SK-N-SH treated with all-trans-retinoic acid at 6 μM for 48 hours (cell line): ENCODE data around the gene MRPL36.

Experiments used
- ATAC-seq: fragments of 200-7000 bp; cut with Tn5 transposase; 3 replicates; pipeline ENCODE4 v1.9.1; 2020; ENCODE audit warnings: mild to moderate bottlenecking, moderate library complexity
- ARNTL ChIP-seq: fragments of 450-650 bp; formaldehyde crosslinking; IDR thresholded peaks from 2 replicates; pipeline ENCODE4 v1.5.0; 2020; ENCODE audit warnings: low read depth, mild to moderate bottlenecking, moderate library complexity, borderline replicate concordance
- BACH2 ChIP-seq: fragments of 250-450 bp; sonication (Bioruptor Pico); IDR thresholded peaks from 2 replicates; pipeline ENCODE4 v1.9.0; 2021; ENCODE audit warnings: mild to moderate bottlenecking, borderline replicate concordance
- CREB5 ChIP-seq: fragments of 250-450 bp; sonication (Bioruptor Pico); IDR thresholded peaks from 2 replicates; pipeline ENCODE4 v1.5.1; 2020; ENCODE audit warnings: low read depth, mild to moderate bottlenecking, moderate library complexity
- ESRRG ChIP-seq: fragments of 250-450 bp; sonication (Bioruptor Pico); IDR thresholded peaks from 2 replicates; pipeline ENCODE4 v1.6.1; 2021; ENCODE audit warnings: mild to moderate bottlenecking
- GLIS3 ChIP-seq: fragments of 250-450 bp; sonication (Bioruptor Pico); IDR thresholded peaks from 2 replicates; pipeline ENCODE4 v1.5.0; 2020; ENCODE audit warnings: mild to moderate bottlenecking, moderate library complexity
- OSR1 ChIP-seq: fragments of 250-450 bp; sonication (Bioruptor Pico); IDR thresholded peaks from 2 replicates; pipeline ENCODE4 v1.8.0; 2022; ENCODE audit warnings: moderate library complexity, mild to moderate bottlenecking, inconsistent platforms
- PPARA ChIP-seq: fragments of 250-450 bp; sonication (Bioruptor Pico); IDR thresholded peaks from 2 replicates; pipeline ENCODE4 v1.5.0; 2020; ENCODE audit warnings: mild to moderate bottlenecking, borderline replicate concordance
- RARB ChIP-seq: fragments of 250-450 bp; sonication (Bioruptor Pico); IDR thresholded peaks from 2 replicates; pipeline ENCODE4 v1.8.0; 2021; ENCODE audit warnings: mild to moderate bottlenecking, moderate library complexity
- SNAI2 ChIP-seq: fragments of 250-450 bp; sonication (Bioruptor Pico); IDR thresholded peaks from 2 replicates; pipeline ENCODE4 v1.5.0; 2020; ENCODE audit warnings: mild to moderate bottlenecking, moderate library complexity
- TCF4 ChIP-seq: fragments of 250-450 bp; sonication (Bioruptor Pico); IDR thresholded peaks from 2 replicates; pipeline ENCODE4 v1.8.0; 2021; ENCODE audit warnings: mild to moderate bottlenecking, moderate library complexity, borderline replicate concordance
- TOX ChIP-seq: fragments of 250-450 bp; sonication (Bioruptor Pico); IDR thresholded peaks from 2 replicates; pipeline ENCODE4 v1.8.0; 2021; ENCODE audit warnings: mild to moderate bottlenecking, moderate library complexity, borderline replicate concordance
- TSHZ2 ChIP-seq: fragments of 250-450 bp; sonication (Bioruptor Pico); IDR thresholded peaks from 2 replicates; pipeline ENCODE4 v1.5.0; 2020; ENCODE audit warnings: mild to moderate bottlenecking, moderate library complexity
- ZC3H10 ChIP-seq: fragments of 250-450 bp; sonication (Bioruptor Pico); IDR thresholded peaks from 2 replicates; pipeline ENCODE4 v1.5.1; 2021; ENCODE audit warnings: mild to moderate bottlenecking, moderate library complexity
- ZFP3 ChIP-seq: fragments of 250-450 bp; sonication (Bioruptor Pico); IDR thresholded peaks from 2 replicates; pipeline ENCODE4 v1.5.0; 2020; ENCODE audit warnings: mild to moderate bottlenecking, moderate library complexity
- ZFP30 ChIP-seq: fragments of 450-650 bp; formaldehyde crosslinking; IDR thresholded peaks from 2 replicates; pipeline ENCODE4 v1.5.0; 2022; ENCODE audit warnings: mild to moderate bottlenecking, moderate library complexity
- ZNF565 ChIP-seq: fragments of 450-650 bp; formaldehyde crosslinking; conservative IDR thresholded peaks from 2 replicates; pipeline ENCODE4 v1.5.0; 2020; ENCODE audit warnings: low read depth, mild to moderate bottlenecking, moderate library complexity
- ZNF70 ChIP-seq: fragments of 450-650 bp; formaldehyde crosslinking; IDR thresholded peaks from 2 replicates; pipeline ENCODE4 v1.5.0; 2020; ENCODE audit warnings: mild to moderate bottlenecking, moderate library complexity
- ZNF8 ChIP-seq: fragments of 450-650 bp; formaldehyde crosslinking; IDR thresholded peaks from 2 replicates; pipeline ENCODE4 v1.5.0; 2020; ENCODE audit warnings: mild to moderate bottlenecking, moderate library complexity
- TF ChIP-seq, protein P1 (sequence below): fragments of 250-450 bp; sonication (Bioruptor Pico); IDR thresholded peaks from 2 replicates; pipeline ENCODE4 v1.8.0; 2021; ENCODE audit warnings: low read depth, mild to moderate bottlenecking, moderate library complexity, borderline replicate concordance
- TF ChIP-seq, protein P2 (sequence below): fragments of 250-450 bp; sonication (Bioruptor Pico); IDR thresholded peaks from 2 replicates; pipeline ENCODE4 v1.8.0; 2020; ENCODE audit warnings: mild to moderate bottlenecking, moderate library complexity, borderline replicate concordance

Gene MRPL36

GRCh38 chr5:1751026-1751863 is 48.4 kb downstream of the MRPL36 start:
- ATAC-seq, result no peak
- TF ChIP-seq OSR1 (CRISPR knock-in tag) (no peak), ARNTL (CRISPR knock-in tag) (no peak), TSHZ2 (CRISPR knock-in tag) (no peak), ZFP3 (no peak), TCF4 (no peak), ESRRG (CRISPR knock-in tag) (no peak), TOX (no peak), ZC3H10 (CRISPR knock-in tag) (no peak), GLIS3 (CRISPR knock-in tag) (no peak), ZNF8 (CRISPR knock-in tag) (no peak), SNAI2 (CRISPR knock-in tag) (no peak), ZFP30 (CRISPR knock-in tag) (no peak), RARB (no peak), ZNF565 (CRISPR knock-in tag) (no peak), BACH2 (no peak), PPARA (CRISPR knock-in tag) (no peak)
- TF ChIP-seq, protein P1, sequence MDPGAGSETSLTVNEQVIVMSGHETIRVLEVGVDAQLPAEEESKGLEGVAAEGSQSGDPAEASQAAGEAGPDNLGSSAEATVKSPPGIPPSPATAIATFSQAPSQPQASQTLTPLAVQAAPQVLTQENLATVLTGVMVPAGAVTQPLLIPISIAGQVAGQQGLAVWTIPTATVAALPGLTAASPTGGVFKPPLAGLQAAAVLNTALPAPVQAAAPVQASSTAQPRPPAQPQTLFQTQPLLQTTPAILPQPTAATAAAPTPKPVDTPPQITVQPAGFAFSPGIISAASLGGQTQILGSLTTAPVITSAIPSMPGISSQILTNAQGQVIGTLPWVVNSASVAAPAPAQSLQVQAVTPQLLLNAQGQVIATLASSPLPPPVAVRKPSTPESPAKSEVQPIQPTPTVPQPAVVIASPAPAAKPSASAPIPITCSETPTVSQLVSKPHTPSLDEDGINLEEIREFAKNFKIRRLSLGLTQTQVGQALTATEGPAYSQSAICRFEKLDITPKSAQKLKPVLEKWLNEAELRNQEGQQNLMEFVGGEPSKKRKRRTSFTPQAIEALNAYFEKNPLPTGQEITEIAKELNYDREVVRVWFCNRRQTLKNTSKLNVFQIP (CRISPR knock-in tag), result no peak
- TF ChIP-seq, protein P2, sequence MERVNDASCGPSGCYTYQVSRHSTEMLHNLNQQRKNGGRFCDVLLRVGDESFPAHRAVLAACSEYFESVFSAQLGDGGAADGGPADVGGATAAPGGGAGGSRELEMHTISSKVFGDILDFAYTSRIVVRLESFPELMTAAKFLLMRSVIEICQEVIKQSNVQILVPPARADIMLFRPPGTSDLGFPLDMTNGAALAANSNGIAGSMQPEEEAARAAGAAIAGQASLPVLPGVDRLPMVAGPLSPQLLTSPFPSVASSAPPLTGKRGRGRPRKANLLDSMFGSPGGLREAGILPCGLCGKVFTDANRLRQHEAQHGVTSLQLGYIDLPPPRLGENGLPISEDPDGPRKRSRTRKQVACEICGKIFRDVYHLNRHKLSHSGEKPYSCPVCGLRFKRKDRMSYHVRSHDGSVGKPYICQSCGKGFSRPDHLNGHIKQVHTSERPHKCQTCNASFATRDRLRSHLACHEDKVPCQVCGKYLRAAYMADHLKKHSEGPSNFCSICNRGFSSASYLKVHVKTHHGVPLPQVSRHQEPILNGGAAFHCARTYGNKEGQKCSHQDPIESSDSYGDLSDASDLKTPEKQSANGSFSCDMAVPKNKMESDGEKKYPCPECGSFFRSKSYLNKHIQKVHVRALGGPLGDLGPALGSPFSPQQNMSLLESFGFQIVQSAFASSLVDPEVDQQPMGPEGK (CRISPR knock-in tag), result no peak

DNA sequence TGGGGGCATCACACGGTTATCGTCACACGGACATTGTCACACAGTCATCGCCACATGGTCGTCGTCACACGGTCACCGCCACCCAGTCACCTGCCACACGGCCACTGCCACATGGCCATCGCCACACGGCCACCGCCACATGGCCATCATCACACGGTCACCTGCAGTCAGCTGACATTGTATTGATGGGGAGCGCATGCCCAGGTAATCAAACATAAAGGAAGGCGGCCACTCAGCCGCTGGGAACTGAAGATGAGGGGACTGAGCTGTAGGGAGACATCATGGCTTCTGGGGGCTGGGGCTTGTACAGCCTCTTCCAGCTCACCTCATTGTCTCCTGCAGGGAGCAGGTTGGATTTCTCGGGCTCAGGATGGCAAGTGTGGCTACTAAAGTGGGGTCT is 49.2 kb downstream of the MRPL36 start:
- no peak for ATAC-seq
- TF ChIP-seq, protein P1 (CRISPR knock-in tag), result no peak
- no peak for TF ChIP-seq ESRRG (CRISPR knock-in tag)
- no peak for TF ChIP-seq ZNF8 (CRISPR knock-in tag)
- TF ChIP-seq GLIS3 (CRISPR knock-in tag), result no peak
- no peak for TF ChIP-seq SNAI2 (CRISPR knock-in tag)
- no peak for TF ChIP-seq ZNF70
- TF ChIP-seq ZC3H10 (CRISPR knock-in tag), result no peak
- no peak for TF ChIP-seq TOX
- TF ChIP-seq CREB5 (CRISPR knock-in tag), result no peak
- no peak for TF ChIP-seq PPARA (CRISPR knock-in tag)
- no peak for TF ChIP-seq BACH2
- no peak for TF ChIP-seq ZFP3
- no peak for TF ChIP-seq RARB
- TF ChIP-seq ARNTL (CRISPR knock-in tag), result no peak
